ENCODE data around the gene TTYH1.
A peak's percentile ranks its signal among the peaks of the same experiment; 100 is the strongest.
"Not testable (repeated sequence)": the region's sequence is repeated elsewhere in the genome, so short reads cannot be mapped to it uniquely, and the experiment has no call there.

TTYH1 gene

DNA sequence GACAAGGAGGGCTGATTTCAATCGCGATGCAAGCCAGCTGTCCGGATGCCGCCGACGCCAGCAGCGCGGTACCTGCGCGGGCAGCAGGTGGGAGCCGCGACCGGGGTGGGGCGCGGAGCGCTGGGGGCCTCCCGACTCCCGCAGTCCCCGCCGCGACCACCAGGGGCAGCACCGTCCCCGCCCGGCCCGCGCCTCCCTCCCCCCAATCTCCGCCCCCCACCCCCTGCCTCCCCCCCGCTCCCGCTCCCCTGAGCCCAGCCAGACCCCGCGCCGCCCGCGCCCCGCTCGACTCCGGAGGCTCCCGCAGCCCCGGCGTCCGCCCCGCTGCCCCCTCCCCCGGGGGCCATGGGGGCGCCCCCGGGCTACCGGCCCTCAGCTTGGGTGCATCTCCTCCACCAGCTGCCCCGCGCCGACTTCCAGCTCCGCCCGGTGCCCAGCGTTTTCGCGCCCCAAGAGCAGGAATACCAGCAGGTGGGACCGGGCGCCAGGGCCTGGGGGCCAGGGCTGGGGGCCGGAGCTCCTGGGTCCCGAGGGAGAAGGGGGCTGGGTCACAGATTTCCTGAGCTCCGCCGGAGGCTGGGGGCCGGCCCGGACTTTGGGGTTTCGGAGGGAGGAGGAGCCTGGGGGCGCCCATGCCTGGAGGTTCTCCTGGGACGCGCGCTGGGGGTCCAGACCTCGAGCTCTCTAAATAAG is at the start of gene TTYH1:
Gene TTYH1, plus strand, starts transcription at position 257 of the 693 bp plus-strand sequence. Its CDS starts 89 bp downstream, at position 346.
- DNase-seq = no peak

DNA sequence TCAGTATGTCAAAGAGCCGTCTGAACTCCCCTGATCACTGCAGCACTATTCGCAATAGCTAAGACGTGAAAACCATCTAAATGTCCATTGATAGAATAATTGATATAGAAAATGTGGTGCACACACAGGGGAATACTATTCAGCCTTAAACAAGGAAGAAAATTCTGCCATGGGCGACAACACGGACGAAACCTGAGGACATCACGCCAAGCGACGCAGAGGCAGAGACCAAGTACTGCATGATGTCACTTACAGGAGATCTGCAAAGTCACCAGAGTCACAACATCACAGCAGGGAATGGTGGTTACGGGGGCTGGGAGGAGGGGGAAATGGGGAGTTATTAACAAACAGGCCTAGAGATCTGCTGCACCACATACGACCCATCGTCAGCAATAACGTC is 49.5 kb upstream of the TTYH1 start:
- DNase-seq = not testable (repeated sequence)

DNA sequence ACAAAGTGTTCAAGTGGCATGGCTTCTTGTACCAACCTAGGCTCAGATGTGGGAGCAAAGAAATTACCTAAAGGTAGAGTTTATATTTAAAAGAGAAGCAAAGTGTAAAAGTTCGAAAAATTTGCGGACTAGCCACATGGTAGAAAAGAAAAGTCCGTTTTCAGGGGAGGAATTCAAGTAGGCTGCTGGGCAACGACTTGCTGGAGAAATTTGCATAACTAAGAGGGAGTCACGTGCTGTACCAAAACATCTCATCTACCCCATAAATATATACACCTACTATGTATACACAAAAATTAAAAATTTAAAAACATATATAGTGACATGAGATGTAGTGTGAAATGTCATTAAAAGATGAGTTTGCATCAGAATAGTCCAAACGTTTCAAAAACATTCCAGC is 48.5 kb upstream of the TTYH1 start:
- DNase-seq = no peak

- no peak for DNase-seq
Observed at GRCh38 chr19:54369082-54369687, 46.1 kb upstream of the TTYH1 start.

DNA sequence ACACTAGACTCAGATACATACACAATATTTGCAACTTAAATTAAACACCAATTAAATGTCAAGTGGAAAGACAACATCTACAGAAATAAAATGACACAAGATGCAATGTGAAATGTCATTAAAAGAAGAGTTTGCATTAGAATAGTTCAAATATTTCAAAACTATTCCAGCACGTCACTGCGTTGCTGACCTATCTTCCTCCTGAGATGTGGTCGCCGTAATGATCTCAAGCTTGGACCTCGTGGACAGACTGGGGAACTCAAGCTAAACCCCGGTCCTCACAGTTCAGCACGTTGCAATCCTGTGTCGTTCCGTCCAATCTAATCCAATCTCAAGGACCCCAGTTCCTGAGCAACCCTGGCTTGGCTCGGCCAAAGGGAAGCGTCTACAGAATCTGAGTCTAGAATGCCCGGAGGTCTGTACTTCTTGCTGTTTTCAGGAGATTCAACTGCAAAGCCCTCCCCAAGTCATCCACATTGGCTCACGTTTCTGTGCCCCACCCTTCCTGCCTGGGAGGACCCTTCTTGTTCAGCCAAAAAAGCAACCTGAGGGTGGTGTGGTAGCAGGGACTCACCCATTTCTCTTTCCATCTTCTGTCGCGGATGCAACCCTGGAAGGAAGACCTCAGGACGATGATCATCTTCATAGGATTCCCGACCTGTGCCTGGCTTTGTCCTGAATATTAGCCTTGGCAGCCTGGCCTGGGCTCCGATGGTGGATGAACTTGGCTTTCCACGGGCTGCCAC is 45.4 kb upstream of the TTYH1 start:
- not testable (repeated sequence) for DNase-seq

DNA sequence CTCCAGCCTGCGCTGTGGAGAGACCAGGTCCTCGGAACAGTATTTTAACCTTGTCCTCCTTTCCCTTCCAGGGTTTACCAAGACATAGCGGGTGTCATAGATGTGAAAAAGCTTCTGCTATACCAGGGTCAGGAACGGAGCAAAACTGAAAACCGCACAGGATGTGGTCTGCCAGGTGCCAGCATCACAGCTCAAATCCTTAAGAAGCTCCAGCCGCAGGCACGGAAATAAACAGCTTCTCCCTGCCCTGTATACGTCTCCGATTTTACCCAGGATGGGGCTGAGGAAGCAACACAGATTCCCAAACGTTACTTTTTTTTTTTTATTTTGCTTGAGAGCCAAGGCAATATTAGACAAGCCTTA is 44.8 kb upstream of the TTYH1 start:
- DNase-seq = peak; percentile 55

DNA sequence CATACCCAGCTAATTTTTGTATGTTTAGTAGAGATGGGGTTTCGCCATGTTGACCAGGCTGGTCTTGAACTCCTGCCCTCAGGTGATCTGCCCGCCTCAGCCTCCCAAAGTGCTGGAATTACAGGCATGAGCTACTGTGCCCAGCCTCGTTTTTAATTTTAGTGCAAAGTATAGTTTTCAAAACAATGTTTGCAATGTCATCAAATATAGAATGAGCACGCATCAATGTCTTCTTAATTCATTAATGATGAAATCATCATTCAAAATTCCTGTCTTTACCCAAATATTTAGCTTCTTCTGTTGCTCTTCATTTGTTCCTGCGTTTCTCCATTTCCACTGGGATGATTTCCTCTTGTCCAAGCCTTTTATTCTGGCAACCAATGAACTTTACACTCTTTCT is 43.8 kb upstream of the TTYH1 start:
- not testable (repeated sequence) for DNase-seq

DNA sequence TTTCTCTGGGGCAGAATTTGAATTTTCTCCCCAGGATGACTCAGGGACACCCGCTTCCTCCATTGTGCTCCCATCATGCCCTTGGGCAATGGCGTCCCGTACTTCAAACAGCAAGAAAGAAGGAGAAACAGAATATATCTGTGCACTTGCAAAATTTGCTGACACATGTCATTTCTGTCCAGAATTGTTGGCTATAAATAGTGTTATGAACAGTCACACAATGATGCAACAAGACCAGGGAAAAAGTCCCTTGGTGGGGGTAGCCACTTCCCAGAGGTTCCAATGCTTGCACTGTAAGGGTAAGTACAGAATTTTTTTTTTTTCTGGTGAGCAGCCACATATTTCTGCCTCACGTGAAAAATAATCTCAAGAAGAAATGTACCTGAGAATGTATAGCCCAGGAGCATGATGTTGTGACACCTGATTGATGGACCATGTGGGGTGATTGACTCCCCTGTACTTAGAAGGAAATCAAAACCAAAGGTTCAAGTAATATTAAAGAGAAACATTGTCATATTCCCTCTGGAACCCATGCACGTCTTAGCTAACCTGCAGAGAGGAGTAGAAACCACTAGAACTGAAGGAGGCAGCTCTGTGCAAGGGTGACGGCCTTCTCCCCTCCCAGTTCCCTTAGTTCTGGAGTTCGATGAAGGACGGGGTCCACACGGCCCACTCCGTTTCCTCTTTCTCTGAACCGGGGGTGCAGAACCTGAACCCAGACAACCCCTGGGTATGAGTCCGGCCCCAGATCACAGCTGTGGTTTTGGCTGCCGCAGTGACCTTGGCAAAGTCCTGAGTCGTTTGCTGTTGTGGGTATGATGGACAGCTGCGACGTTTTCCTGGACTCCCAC is 41.3 kb upstream of the TTYH1 start:
- no peak for DNase-seq

DNA sequence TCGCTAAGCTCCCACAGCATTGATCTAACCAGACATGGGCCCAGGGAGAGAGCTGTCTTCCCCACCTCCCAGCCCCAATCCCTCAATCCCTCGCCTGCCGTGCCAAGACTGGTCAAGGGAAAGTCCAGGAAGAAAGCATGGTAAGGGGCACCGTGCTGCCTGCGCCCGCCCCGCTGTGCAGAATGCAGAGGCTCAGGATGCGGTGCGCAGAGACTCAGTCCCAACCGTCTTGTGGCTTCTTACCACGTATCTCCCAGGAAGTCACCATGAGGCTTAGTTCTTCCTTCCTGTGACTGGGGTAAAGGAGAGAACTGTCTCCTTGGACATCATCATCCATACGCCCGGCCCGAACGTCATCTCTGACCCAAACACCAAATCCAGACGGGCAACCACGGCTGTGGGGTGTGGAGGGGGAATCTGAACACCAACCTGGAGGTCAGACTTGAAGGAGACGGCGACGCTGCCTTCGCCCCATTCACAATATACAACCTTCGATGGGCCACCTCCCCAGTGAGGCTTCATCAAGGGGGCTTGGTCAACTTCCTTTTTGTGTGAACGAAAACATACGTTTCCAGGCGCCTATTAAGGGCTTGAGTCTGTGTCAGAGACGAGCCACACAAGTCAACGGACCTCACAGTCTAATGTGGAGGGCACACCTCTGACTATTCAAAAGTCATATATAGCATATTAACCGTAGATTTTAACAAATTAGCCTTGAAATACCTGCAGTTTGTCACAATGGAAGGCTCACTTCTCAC is 39.9 kb upstream of the TTYH1 start:
- DNase-seq = not testable (repeated sequence)

DNA sequence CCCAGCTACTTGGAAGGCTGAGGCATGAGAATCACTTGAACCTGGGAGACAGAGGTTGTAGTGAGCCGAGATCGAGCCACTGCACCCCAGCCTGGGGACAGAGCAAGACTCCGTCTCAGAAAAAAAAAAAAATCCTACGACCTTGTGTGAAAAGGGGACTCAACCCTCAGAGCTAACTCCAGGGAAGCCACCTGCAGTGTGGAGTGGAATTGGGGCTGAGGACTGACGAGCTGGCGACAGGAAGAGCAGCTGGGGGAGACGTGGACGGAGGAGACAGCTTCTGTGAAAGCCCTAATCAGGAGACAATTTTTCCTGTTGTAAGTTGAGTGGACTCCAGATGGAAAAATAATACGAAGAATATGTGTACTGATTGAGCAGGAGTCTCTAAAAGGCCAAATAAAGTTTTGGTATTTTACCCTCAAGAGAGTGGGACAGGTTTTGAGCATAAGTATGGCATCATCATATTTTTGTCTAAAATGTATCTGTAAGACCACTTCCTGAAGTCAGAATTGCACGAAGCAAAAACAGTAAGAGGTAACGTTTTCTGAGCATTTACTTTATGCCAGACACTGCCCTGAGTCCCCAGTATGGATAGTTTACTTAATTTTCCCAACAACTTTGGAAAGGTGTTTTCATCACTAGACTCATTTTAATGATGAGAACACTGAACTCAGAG is 38.5 kb upstream of the TTYH1 start:
- no peak for DNase-seq

DNA sequence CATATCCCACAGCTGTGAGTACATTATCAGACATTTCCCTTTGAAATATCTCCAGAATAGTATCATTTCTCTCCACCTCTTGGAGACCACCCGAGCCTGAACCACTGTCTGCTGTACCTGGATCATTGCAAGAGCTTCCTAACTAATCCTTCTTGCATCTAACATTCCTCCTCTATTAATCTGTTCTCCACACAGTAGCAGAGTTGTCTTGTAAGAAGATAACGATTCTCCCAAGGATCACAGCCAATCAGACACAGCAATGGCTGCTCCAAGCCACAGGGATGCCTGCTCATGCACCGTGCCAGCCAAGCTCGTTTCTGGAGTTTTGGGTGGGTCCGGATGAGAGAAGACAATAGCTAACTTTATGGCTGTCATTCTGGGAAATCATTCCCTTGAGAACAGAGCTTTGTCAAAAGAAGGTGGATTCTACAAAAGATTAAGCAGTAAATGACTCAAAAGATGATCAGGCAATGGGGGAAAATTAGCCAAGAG is 36.0 kb upstream of the TTYH1 start:
- DNase-seq = no peak

DNA sequence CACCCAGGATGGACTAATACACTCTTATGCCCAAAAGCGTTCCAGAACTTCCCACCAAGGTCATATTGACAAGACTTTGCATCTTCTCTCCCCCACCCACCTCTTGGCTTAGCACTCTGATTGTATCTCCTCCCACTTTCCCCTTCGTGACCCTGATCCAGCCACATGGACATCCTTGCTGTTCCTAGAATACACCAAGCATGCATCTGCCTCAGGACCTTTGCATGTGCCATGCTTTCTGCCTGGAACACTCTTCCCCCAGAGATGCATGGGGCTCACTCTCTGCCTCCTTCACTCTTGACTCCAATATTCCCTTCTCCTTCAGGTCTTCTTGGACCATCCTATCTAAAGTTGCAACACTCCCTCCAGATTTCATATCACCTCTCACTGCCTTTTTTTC is 34.4 kb upstream of the TTYH1 start:
- DNase-seq = no peak

- DNase-seq = not testable (repeated sequence)
Observed at GRCh38 chr19:54382041-54382440, 33.2 kb upstream of the TTYH1 start.

DNA sequence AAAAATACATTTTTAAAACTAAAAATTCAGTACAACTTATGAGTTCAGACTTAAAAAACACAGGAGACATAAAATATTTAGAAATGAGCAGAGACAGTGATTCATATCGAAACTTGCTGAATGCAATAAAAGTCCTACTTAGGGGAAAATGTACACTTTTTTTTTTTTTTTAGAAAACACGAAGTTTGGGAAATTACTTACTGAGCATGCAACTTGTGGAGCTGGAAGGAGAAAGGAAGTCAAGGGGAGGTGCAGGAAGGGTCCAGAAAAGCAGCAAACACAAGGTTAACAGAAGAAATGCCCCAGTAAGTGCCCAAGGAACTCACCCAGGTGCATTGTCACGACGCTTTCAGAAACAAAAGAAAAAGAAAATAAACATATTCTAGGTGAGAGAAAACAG is 31.9 kb upstream of the TTYH1 start:
- DNase-seq = no peak

DNA sequence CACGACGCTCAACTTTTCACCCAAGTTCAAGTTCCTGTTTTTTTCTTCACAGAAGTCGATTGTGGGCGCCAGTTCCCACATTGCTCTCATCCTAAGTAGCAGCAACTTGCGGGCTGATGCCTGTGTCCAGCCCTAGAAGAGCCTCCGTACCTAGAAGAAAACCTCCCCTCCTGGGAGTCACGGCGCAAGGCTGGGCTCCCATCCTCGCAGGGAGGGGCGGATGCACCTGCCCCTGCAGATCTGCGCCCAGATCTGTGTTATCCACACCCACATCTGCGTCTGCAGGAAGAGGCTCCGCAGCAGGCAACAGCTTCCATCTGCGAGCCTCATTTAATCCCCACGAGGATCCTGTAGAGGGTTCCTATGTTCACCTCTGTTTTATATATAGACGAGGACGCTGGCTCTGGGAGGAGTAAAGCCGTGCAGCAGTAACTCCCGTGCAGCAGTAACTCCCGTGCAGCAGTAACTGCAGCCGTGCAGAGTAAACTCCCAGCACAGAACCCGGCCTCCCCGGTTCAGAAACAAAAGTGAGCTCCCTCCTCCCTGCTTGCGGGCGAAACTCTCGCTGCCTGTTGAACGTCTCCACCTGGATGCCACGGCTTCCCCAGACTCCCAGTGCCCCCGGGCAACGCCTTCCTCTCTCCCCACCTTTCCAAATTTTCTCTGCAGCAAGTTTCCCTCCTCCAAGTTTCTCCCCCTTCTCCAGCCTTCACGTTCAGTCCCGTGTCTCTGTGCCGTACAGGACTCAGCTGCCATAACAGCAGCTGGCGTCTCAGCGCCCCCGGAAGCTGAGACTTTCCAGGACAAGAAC is 27.1 kb upstream of the TTYH1 start:
- peak; percentile 42 for DNase-seq

GRCh38 chr19:54388802-54389139 is 26.5 kb upstream of the TTYH1 start:
- DNase-seq = no peak

DNA sequence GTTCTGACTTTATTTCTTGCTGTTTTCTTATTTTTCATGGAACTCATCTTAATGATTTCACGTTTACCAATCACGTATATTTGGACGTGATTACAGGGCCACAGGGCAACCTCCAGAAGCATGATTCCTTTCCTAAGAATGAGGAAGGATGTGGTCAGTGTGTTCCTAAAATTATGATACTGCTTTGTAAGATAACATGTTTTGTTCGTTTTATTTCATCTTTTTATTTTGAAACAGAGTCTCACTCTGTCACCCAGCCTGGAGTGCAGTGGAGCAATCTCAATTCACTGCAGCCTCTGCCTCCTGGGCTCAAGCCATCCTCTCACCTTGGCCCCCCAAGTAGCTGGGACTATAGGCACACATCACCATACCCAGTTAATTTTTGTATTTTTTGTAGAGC is 25.7 kb upstream of the TTYH1 start:
- no peak for DNase-seq

DNA sequence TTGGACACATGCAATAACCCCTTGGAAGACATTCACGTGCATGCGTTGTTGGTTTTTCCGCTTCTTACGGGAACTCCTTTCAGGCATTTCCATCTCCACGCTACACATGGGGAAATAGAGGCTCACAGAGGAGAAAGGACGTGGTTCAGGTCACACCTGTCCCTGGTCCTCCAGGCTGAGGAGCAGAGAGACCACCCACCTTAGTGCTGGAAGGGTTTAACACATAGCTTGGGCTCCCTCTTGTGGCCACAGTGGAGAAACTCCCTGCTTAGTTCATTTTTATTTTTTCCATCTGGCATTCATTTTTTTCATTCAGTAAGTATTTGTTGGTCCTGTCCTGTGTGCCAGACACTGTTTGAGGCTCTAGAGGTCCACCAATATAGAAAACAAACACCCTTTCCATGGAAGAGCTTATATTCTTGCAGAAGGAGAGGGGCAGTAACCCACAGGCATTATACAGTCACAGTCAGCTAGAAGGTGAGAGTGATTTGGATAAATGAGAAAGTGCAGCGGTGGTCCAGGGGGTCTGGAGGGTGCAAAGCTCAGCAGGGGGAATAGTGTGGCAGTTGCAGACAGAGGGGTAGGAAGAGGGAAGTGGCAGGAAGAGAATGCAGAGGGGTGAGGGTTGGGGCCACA is 24.2 kb upstream of the TTYH1 start:
- DNase-seq = peak; percentile 32

- no peak for DNase-seq
Observed at GRCh38 chr19:54391589-54392061, 23.6 kb upstream of the TTYH1 start.

- DNase-seq = no peak
Observed at GRCh38 chr19:54392105-54392504, 23.2 kb upstream of the TTYH1 start.

Data from activated effector memory CD4-positive, alpha-beta T cell treated with Interleukin-2 at 50 U/mL for 16 hours (primary cell).